Parathyroid adenoma (tissue), 2 donors: Measurements from ENCODE around the gene PRPF19.
A peak's percentile ranks its signal among the peaks of the same experiment; 100 is the strongest.

Experiments used
- H2AFZ ChIP-seq: fragments of 300-600 bp; sonication (generic); one replicate; pipeline ENCODE4 v1.7.0; 2017; ENCODE audit warnings: antibody characterized with exemption, mild to moderate bottlenecking
- H3K27ac ChIP-seq: fragments of 300-600 bp; sonication (generic); one replicate; pipeline ENCODE4 v1.7.0; 2017
- H3K27me3 ChIP-seq: fragments of 300-600 bp; sonication (generic); one replicate; pipeline ENCODE4 v1.7.0; 2017; ENCODE audit warnings: low read length; ENCODE audit not compliant: control insufficient read depth, insufficient read depth
- H3K36me3 ChIP-seq: fragments of 300-600 bp; sonication (generic); one replicate; pipeline ENCODE4 v1.7.0; 2017; ENCODE audit warnings: low read length; ENCODE audit not compliant: control insufficient read depth, insufficient read depth
- H3K4me1 ChIP-seq: fragments of 300-600 bp; sonication (generic); one replicate; pipeline ENCODE4 v1.7.0; 2017; ENCODE audit warnings: control low read depth
- H3K4me2 ChIP-seq: fragments of 300-600 bp; sonication (generic); one replicate; pipeline ENCODE4 v1.7.0; 2017; ENCODE audit warnings: low read length
- H3K4me3 ChIP-seq: fragments of 300-600 bp; sonication (generic); one replicate; pipeline ENCODE4 v1.7.0; 2017; ENCODE audit warnings: low read depth, low read length
- H3K79me2 ChIP-seq: fragments of 300-600 bp; sonication (generic); one replicate; pipeline ENCODE4 v1.7.0; 2017; ENCODE audit warnings: control low read depth
- H3K9ac ChIP-seq: fragments of 300-600 bp; sonication (generic); one replicate; pipeline ENCODE4 v1.7.0; 2017; ENCODE audit warnings: mild to moderate bottlenecking
- H3K9me3 ChIP-seq: fragments of 300-600 bp; sonication (generic); one replicate; pipeline ENCODE4 v1.7.0; 2017; ENCODE audit warnings: low read length; ENCODE audit not compliant: control insufficient read depth
- CTCF ChIP-seq: fragments of 300-600 bp; sonication (generic); IDR thresholded peaks from one replicate; pipeline ENCODE4 v1.7.0; 2017; ENCODE audit warnings: antibody characterized with exemption, mild to moderate bottlenecking
- donor health status: primary hyperparathyroidism.

PRPF19 gene

DNA sequence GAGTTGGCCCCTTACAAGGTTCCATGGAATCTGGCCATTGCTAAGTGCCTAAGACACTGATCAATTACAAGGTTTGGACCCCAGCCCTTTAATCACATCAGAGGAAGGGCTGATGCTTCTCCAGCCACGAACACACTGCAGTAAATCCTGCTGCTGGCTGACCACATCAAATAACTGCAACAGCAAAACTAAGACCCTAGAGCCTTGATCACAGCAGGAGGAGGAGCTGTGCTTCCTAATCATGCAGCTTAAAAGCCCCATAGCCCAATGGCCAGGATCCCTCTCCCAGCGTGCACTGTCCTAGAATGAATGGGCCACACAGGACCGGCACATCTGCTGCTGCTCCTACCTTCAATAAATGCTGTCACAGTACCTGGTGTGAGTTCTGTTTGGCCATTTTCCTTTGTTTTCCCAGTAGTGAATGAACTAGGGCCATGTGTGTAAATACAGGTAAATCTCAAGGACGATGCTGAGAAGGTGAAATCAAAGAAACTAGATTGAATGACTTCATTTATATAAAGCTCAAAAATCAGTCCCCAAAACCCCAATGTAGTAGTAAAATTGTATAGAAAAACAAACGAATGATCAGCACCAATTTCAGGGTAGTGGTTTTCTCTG lies 26.3 kb downstream of the PRPF19 start:
- Histone ChIP-seq H3K4me3 (no peak overlapping the region), H3K27ac (peak overlapping the region; percentile 99), H3K4me2 (no peak overlapping the region), H3K9ac (no peak overlapping the region), H3K27me3 (no peaks in the 10 kb centered on the region), H3K9me3 (no peaks in the 10 kb centered on the region), H2AFZ (no peak overlapping the region), H3K36me3 (no peaks in the 10 kb centered on the region), H3K79me2 (peaks cover 3% of the 10 kb centered on the region), H3K4me1 (peaks cover 40% of the 10 kb centered on the region)
- no peak for TF ChIP-seq CTCF

DNA sequence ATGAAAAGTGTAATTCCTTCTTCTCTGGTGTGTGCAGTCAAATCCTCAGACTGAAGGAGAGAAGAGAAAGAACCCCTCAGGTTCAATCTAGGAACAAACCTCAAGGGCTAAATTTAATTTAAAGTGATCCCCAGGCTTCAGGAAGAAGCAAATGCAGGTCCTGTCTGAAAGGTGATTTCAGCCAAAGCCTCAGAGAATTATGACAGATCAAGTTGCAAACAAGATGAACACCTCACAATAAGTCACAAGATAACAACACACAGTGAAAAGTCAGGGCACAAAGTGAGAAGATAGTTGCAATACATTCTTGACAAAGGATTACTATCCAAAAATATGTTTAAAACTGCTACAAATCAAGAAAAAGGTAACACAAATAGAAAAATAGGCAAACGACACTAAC lies 27.3 kb downstream of the PRPF19 start:
- Histone ChIP-seq H3K4me2 (no peak overlapping the region), H3K9ac (no peak overlapping the region), H2AFZ (no peak overlapping the region), H3K36me3 (no peaks in the 10 kb centered on the region), H3K79me2 (peaks cover 6% of the 10 kb centered on the region), H3K27me3 (no peaks in the 10 kb centered on the region), H3K9me3 (no peaks in the 10 kb centered on the region), H3K4me3 (no peak overlapping the region), H3K4me1 (peaks cover 50% of the 10 kb centered on the region), H3K27ac (peak overlapping the region; percentile 99)
- TF ChIP-seq CTCF = no peak

DNA sequence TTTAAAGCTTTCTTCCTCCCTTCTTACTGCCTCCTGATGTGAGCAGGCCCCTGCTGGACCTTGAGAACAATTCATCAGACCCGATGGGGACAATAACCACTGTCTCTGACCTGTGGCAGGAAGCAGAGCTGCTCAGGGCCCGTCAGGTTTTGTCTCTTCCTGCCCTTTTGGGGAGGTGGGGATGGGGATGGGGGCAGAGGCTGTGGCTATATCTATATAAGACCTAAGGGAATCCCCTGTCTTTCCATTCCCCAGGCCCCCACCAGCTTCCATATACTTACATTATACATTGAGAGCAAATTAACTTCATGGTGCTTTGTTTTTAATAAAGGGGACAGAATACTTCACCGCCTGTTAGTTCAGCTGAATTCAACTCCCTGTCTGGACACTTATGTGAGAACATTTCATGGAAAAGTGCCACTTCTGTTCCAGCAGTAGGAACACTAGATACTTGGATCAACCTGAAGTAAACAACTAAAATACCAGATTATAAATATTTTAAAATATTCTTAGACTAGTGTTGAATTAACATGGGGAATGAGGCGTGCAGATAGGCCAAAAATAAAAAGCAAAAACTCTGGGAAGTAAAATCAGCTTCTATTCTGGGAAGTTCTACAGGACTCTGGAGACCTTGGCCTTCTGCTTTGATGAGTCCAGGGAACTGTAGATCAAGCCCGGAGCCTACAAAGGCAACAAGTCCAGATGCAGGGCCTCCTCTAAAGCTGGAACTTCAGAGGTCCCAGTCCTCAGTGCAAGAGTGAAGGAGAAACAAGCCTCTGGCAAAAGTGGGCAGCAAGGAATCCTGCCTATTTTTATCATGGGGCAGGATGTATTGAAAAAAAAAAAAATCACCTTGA lies 27.9 kb downstream of the PRPF19 start:
- peaks cover 53% of the 10 kb centered on the region for H3K4me1 ChIP-seq
- H3K9me3 ChIP-seq = no peaks in the 10 kb centered on the region
- peak overlapping the region; percentile 99 for H3K27ac ChIP-seq
- no peaks in the 10 kb centered on the region for H3K27me3 ChIP-seq
- no peak for TF ChIP-seq CTCF
- H3K4me2 ChIP-seq = no peak overlapping the region
- peaks cover 6% of the 10 kb centered on the region for H3K79me2 ChIP-seq
- H3K36me3 ChIP-seq = no peaks in the 10 kb centered on the region
- H3K9ac ChIP-seq = no peak overlapping the region
- H2AFZ ChIP-seq = no peak overlapping the region
- H3K4me3 ChIP-seq = no peak overlapping the region

DNA sequence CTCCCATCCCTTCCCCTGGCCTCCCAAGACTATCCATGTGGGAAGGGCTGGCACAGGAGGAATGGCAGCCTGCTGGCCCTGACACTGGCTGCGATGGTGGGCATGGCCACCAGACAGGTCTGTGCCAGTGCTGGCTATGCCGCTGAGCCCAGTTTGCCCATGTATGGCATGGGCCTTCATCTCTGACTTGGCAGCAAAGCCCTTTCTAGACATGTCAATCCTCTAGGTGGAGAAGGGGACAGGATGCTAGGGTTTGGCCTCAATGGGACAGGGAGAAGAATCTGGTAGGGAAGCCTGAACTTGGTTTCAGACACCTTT lies 30.3 kb downstream of the PRPF19 start:
- peaks cover 6% of the 10 kb centered on the region for H3K79me2 ChIP-seq
- peaks cover 72% of the 10 kb centered on the region for H3K4me1 ChIP-seq
- no peak overlapping the region for H3K9ac ChIP-seq
- H3K4me2 ChIP-seq = no peak overlapping the region
- H2AFZ ChIP-seq = no peak overlapping the region
- H3K27me3 ChIP-seq = no peaks in the 10 kb centered on the region
- no peak overlapping the region for H3K4me3 ChIP-seq
- no peaks in the 10 kb centered on the region for H3K36me3 ChIP-seq
- no peak for TF ChIP-seq CTCF
- H3K27ac ChIP-seq = peak overlapping the region; percentile 99
- H3K9me3 ChIP-seq = no peaks in the 10 kb centered on the region
